HepG2 (cell line): ENCODE results near the gene RBM47. TPM values are rescaled to one million over a fixed set of nuclear protein-coding genes. Genes with fewer than 3 reads are reported as not detected.
"Not testable (repeated sequence)": the region's sequence is repeated elsewhere in the genome, so short reads cannot be mapped to it uniquely, and the experiment has no call there.

Experiments
- ATAC-seq: fragments of 200-7000 bp; cut with Tn5 transposase; 3 replicates; pipeline ENCODE4 v1.9.1; 2020; ENCODE audit warnings: mild to moderate bottlenecking, moderate library complexity
- BruUV-seq: library from RNA; stranded (reverse); fragments of 400-500 nt; replicated peaks from 2 replicates; lab custom pipeline; 2021; lab: Mats Ljungman, UMichigan
- CTCF ChIA-PET: fragments of 300-600 bp; formaldehyde crosslinking; extraction: SDS; loops from one replicate; lab custom pipeline; 2021; ENCODE audit warnings: low total read pairs, inconsistent platforms, low intra/inter-chr PET ratio; lab: Yijun Ruan, JAX
- POLR2A ChIA-PET: fragments of 350-600 bp; sonication (Branson Sonifier 250); formaldehyde crosslinking; loops from one replicate; lab custom pipeline; 2020; ENCODE audit warnings: antibody characterized with exemption, inconsistent platforms; lab: Yijun Ruan, JAX
- DNase-seq: peaks from one replicate; pipeline ENCODE4 v3.0.0-alpha.2; 2015; ENCODE audit warnings: low spot score
- FAIRE-seq: peaks from 3 replicates; lab custom pipeline; 2011; peaks lifted over from hg19 to GRCh38; lab: Jason Lieb, UNC
- H2AFZ ChIP-seq: one replicate; pipeline ENCODE4 v1.6.1; 2011; ENCODE audit warnings: low read length, inconsistent platforms
- H3K27ac ChIP-seq: fragments of 300-600 bp; 3 replicates; pipeline ENCODE4 v1.8.0; 2011; ENCODE audit warnings: mixed run types, mild to moderate bottlenecking, mixed read lengths, low read length, inconsistent platforms; ENCODE audit not compliant: insufficient read depth; ENCODE audit errors: extremely low read length
- H3K27me3 ChIP-seq, 2 experiments: fragments of 200-600 bp in 1 of 2; 2 replicates in 1 of 2; 3 replicates in 1 of 2; pipeline versions ENCODE4 v1.6.0 to v1.8.0; 2011; ENCODE audit warnings: low read length in 2 of 2, mild to moderate bottlenecking in 2 of 2, moderate library complexity in 2 of 2, inconsistent platforms in 1 of 2; ENCODE audit not compliant: insufficient read depth in 2 of 2, control insufficient read depth in 1 of 2
- H3K36me3 ChIP-seq, 2 experiments: fragments of 200-600 bp in 1 of 2; replicated peaks in 1 of 2; 2 replicates in 1 of 2; 3 replicates in 1 of 2; pipeline versions ENCODE4 v1.5.1 to v1.8.0; 2011; ENCODE audit warnings: low read length in 2 of 2, inconsistent platforms in 1 of 2; ENCODE audit not compliant: insufficient read depth in 2 of 2, control insufficient read depth in 1 of 2
- H3K4me1 ChIP-seq: 2 replicates; pipeline ENCODE4 v1.5.1; 2012; ENCODE audit warnings: low read length, inconsistent platforms; ENCODE audit not compliant: insufficient read depth
- H3K4me2 ChIP-seq: 2 replicates; pipeline ENCODE4 v1.6.0; 2011; ENCODE audit warnings: low read depth, low read length, inconsistent platforms
- H3K4me3 ChIP-seq, 3 experiments: fragments of 200-600 bp in 1 of 3; sonication (generic), shearing (Covaris generic) in 1 of 3; replicated peaks in 1 of 3; 2 replicates each; pipeline ENCODE4 v1.5.1; 2011 to 2016; ENCODE audit warnings: low read length in 3 of 3, inconsistent platforms in 2 of 3, low read depth in 2 of 3, mild to moderate bottlenecking in 2 of 3, control low read depth in 1 of 3, mixed read lengths in 1 of 3; ENCODE audit not compliant: insufficient read depth in 1 of 3
- H3K79me2 ChIP-seq: one replicate; pipeline ENCODE4 v1.6.1; 2011; ENCODE audit warnings: low read length, inconsistent platforms; ENCODE audit not compliant: insufficient read depth
- H3K9ac ChIP-seq: 2 replicates; pipeline ENCODE4 v1.6.0; 2011; ENCODE audit warnings: mild to moderate bottlenecking, low read depth, low read length, inconsistent platforms; ENCODE audit not compliant: insufficient read depth
- H3K9me3 ChIP-seq: 2 replicates; pipeline ENCODE4 v1.5.1; 2012; ENCODE audit warnings: mild to moderate bottlenecking, low read length
- H4K20me1 ChIP-seq: 2 replicates; pipeline ENCODE4 v1.6.0; 2011; ENCODE audit warnings: inconsistent platforms, mild to moderate bottlenecking, low read length, moderate library complexity; ENCODE audit not compliant: insufficient read depth
- JUND ChIP-seq: sonication (generic); formaldehyde crosslinking; IDR thresholded peaks from 2 replicates; pipeline ENCODE4 v1.8.0; 2022; ENCODE audit warnings: mild to moderate bottlenecking, missing genetic modification reagents
- ZNF121 ChIP-seq: sonication (generic); formaldehyde crosslinking; IDR thresholded peaks from 2 replicates; pipeline ENCODE4 v1.5.0; 2020; ENCODE audit warnings: mild to moderate bottlenecking, missing genetic modification reagents
- ZNF558 ChIP-seq: sonication (generic); formaldehyde crosslinking; IDR thresholded peaks from 2 replicates; pipeline ENCODE4 v1.9.0; 2022; ENCODE audit warnings: mild to moderate bottlenecking, missing genetic modification reagents, borderline replicate concordance
- WGBS: methylation state at CpG from one replicate; pipeline ENCODE4 v1.1.6; 2017; ENCODE audit warnings: low lambda C conversion rate; 5-methylcytosine and 5-hydroxymethylcytosine counted together
- in situ Hi-C: cut with HindIII; loops from 2 replicates; pipeline ENCODE4 v1.10.0; 2017; ENCODE audit warnings: low pct_unique_long_range_greater_than_20kb; ENCODE audit not compliant: extremely low pct_ligation_motif_present
- intact Hi-C: fragments of 100-400 bp; cut with micrococcal nuclease; formaldehyde crosslinking; loops from one replicate; pipeline ENCODE4 v1.10.0; 2022; ENCODE audit not compliant: unreplicated experiment
- polyA plus RNA-seq, 8 experiments: library from polyadenylated mRNA; depleted of rRNA in 3 of 8; stranded (reverse) in 7 of 8; unstranded in 1 of 8; fragments of >200 nt; fragmentation: Illumina TruSeq in 4 of 8; extraction: Trizol in 4 of 8; gene quantifications; 2 replicates each; pipeline versions ENCODE4 v1.2.1 to v1.2.3, GENCODE V29; 2011 to 2016; ENCODE audit warnings: low read depth in 4 of 8, missing spikeins in 1 of 8, mixed read lengths in 1 of 8; ENCODE audit not compliant: insufficient read depth in 1 of 8
- total RNA-seq, 5 experiments: library from RNA; depleted of rRNA; stranded (reverse); fragments of >200 nt; fragmentation: Illumina TruSeq; extraction: Trizol; gene quantifications; 2 replicates each; pipeline ENCODE4 v1.2.3, GENCODE V29; 2016; ENCODE audit warnings: low read depth in 1 of 5

RBM47 gene
- total and polyA plus RNA-seq, 2 of the 13 experiments (the other 11 are each of a cell fraction or from before 2014, with no cell fraction given) = 1.2 to 2.5 TPM

DNA sequence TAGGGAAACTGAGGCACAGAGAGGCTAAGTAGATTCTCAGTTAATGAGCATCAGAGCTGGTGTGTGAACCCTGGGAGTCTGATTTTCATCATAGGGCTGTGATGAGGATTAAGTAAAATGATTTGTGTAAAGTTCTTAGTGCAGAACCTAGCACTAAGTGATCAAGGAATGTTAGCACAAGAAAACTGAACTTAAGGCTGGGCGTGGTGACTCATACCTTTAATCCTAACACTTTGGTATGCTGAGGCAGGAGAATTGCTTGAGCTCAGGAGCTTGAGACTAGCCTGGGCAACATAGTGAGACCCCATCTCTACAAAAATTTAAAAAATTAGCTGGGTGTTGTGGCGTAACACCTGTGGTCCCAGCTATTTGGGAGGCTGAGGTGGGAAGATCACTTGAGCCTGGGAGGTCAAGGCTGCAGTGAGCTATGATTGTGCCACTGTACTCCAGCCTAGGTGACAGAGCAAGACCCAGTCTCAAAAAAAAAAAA lies 183.4 kb downstream of the RBM47 start:
- H3K9ac ChIP-seq, H4K20me1 ChIP-seq, DNase-seq, H3K4me2 ChIP-seq, FAIRE-seq, H2AFZ ChIP-seq, POLR2A ChIA-PET, ATAC-seq, H3K9me3 ChIP-seq, CTCF ChIA-PET, BruUV-seq, H3K27me3 ChIP-seq, H3K36me3 ChIP-seq, H3K4me3 ChIP-seq, H3K79me2 ChIP-seq, in situ Hi-C loops, H3K27ac ChIP-seq, intact Hi-C loops: not testable (repeated sequence)
- H3K4me1 ChIP-seq = peaks cover 47% of the 10 kb centered on the region
- TF ChIP-seq ZNF121 (CRISPR knock-in tag) = peak; percentile 95
- WGBS = 76% methylated on average over 2 of the region's 2 CpGs

DNA sequence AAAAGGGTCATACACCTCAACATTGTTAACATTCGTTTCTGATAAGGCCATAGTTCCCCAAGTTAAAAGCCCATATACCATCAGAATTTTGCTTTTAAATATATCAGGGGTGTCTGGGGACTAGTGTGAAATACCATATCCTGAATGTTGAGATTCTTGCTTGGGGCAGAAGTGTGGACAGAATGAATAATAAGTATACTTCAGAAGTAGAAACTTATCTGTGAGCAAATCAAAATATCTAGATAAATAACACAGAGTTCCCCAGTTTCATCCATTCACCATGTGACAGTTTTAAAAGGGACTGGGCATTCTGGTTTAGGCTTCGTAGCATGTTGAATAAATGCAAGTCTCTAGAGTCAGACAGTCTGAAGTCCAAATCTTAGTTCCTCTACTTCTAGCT lies 184.0 kb downstream of the RBM47 start:
- intact Hi-C loops = no loop called here
- FAIRE-seq (no peak), ATAC-seq (no peak), DNase-seq (no peak)
- 51% methylated on average over 2 of the region's 2 CpGs for WGBS
- H3K36me3 ChIP-seq = no peaks in the 10 kb centered on the region
- TF ChIP-seq ZNF558 (no peak), JUND (CRISPR knock-in tag) (no peak)
- H3K9ac ChIP-seq = no peak overlapping the region
- H3K27me3 ChIP-seq = no peaks in the 10 kb centered on the region
- in situ Hi-C loops = no loop called here
- H3K4me2 ChIP-seq = no peak overlapping the region
- H4K20me1 ChIP-seq = no peaks in the 10 kb centered on the region
- BruUV-seq = no TSS peak
- H3K4me3 ChIP-seq = no peak overlapping the region
- no peaks in the 10 kb centered on the region for H3K79me2 ChIP-seq
- peaks cover 49% of the 10 kb centered on the region for H3K4me1 ChIP-seq
- H3K9me3 ChIP-seq = no peaks in the 10 kb centered on the region
- no peak overlapping the region for H2AFZ ChIP-seq
- no peak overlapping the region for H3K27ac ChIP-seq
- POLR2A ChIA-PET = no interaction called here
- CTCF ChIA-PET = no interaction called here
